CD4-positive, alpha-beta T cell treated with Interleukin-10 for 1 hour (primary cell): ENCODE results near the gene PDX1.

Source experiments
- DNase-seq: peaks from one replicate; pipeline ENCODE4 v3.0.0-alpha.2; 2020

PDX1 gene

GRCh38 chr13:27970382-27971235 lies 50.8 kb downstream of the PDX1 start:
- no peak for DNase-seq

- no peak for DNase-seq
Observed at GRCh38 chr13:27971236-27971645, 51.4 kb downstream of the PDX1 start.

GRCh38 chr13:27971776-27972477 lies 52.1 kb downstream of the PDX1 start:
- DNase-seq, result no peak

- DNase-seq, result no peak
Observed at GRCh38 chr13:27972478-27972820, 52.6 kb downstream of the PDX1 start.

- DNase-seq, result no peak
Observed at GRCh38 chr13:27973291-27973690, 53.5 kb downstream of the PDX1 start.

- DNase-seq, result no peak
Observed at GRCh38 chr13:27973961-27974662, 54.3 kb downstream of the PDX1 start.
